Type B pancreatic cell (in vitro differentiated cells): ENCODE data around the gene BUB1B. TPM values are rescaled to one million over a fixed set of nuclear protein-coding genes. Genes with fewer than 3 reads are reported as not detected.

Source experiments
- DNase-seq: peaks from one replicate; pipeline ENCODE4 v3.0.0; 2021; ENCODE audit warnings: mixed read lengths; ENCODE audit not compliant: unreplicated experiment; ENCODE audit errors: extremely low spot score
- H3K27ac Mint-ChIP-seq: 2 replicates; pipeline ENCODE4 v1.8.0; 2021; ENCODE audit warnings: mild to moderate bottlenecking, mixed read lengths
- H3K27me3 Mint-ChIP-seq: 2 replicates; pipeline ENCODE4 v1.8.0; 2021; ENCODE audit warnings: mixed read lengths
- H3K36me3 Mint-ChIP-seq: 2 replicates; pipeline ENCODE4 v1.8.0; 2021; ENCODE audit warnings: mixed read lengths
- H3K4me1 Mint-ChIP-seq: one replicate; pipeline ENCODE4 v1.8.0; 2021; ENCODE audit warnings: mixed read lengths; ENCODE audit not compliant: unreplicated experiment
- H3K4me3 Mint-ChIP-seq: 2 replicates; pipeline ENCODE4 v1.8.0; 2021; ENCODE audit warnings: mild to moderate bottlenecking, mixed read lengths
- H3K9me3 Mint-ChIP-seq: 2 replicates; pipeline ENCODE4 v1.8.0; 2021; ENCODE audit warnings: mixed read lengths
- CTCF ChIP-seq: fragments of 200-600 bp; sonication (generic); conservative IDR thresholded peaks from 2 replicates; pipeline ENCODE4 v1.5.0; 2021; ENCODE audit warnings: antibody characterized with exemption, mild to moderate bottlenecking
- total RNA-seq: library from RNA; stranded (reverse); gene quantifications from 2 replicates; pipeline ENCODE4 v1.2.1, GENCODE V29; 2021; ENCODE audit warnings: low replicate concordance

The BUB1B gene
- total RNA-seq, 1 donor from 2014 or later: 69.5 TPM

GRCh38 chr15:40226736-40227135 is 65.9 kb downstream of the BUB1B start:
- Mint-ChIP-seq H3K9me3 (no peaks in the 10 kb centered on the region), H3K4me1 (no peaks in the 10 kb centered on the region), H3K36me3 (peaks cover 8% of the 10 kb centered on the region), H3K4me3 (no peak overlapping the region), H3K27ac (no peak overlapping the region), H3K27me3 (no peaks in the 10 kb centered on the region)
- DNase-seq: no peak
- TF ChIP-seq CTCF: no peak

- Mint-ChIP-seq H3K4me3 (no peak overlapping the region), H3K9me3 (no peaks in the 10 kb centered on the region), H3K4me1 (no peaks in the 10 kb centered on the region), H3K27ac (no peak overlapping the region), H3K27me3 (no peaks in the 10 kb centered on the region), H3K36me3 (peaks cover 8% of the 10 kb centered on the region)
- no peak for TF ChIP-seq CTCF
- no peak for DNase-seq
Measured at GRCh38 chr15:40229316-40229715, 68.4 kb downstream of the BUB1B start.

DNA sequence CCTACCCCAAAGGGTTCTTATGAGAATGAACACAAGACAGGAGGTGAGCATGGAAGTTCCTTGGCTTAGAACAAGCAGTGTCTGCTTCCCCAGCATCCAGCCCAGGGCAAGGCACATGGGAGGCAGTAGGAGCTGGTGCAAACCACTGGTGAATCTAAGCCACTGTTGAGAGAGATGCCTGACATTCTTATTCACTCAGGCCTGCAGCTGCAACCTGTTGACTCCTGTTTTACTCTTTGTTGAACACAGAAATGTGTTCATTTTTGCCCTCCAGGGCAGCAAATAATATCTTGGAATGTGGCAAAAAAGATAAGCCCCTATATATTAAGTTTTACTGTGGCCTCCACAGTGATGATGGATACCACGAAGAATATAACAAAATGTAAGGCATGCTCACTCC is 69.1 kb downstream of the BUB1B start:
- H3K27me3 Mint-ChIP-seq: no peaks in the 10 kb centered on the region
- H3K4me1 Mint-ChIP-seq: no peaks in the 10 kb centered on the region
- DNase-seq: no peak
- H3K9me3 Mint-ChIP-seq: no peaks in the 10 kb centered on the region
- no peak for TF ChIP-seq CTCF
- H3K27ac Mint-ChIP-seq: no peak overlapping the region
- peaks cover 8% of the 10 kb centered on the region for H3K36me3 Mint-ChIP-seq
- H3K4me3 Mint-ChIP-seq: no peak overlapping the region

GRCh38 chr15:40232625-40233070 is 71.8 kb downstream of the BUB1B start:
- no peak overlapping the region for H3K27ac Mint-ChIP-seq
- H3K27me3 Mint-ChIP-seq: peaks cover under 1% of the 10 kb centered on the region
- H3K9me3 Mint-ChIP-seq: no peaks in the 10 kb centered on the region
- H3K4me3 Mint-ChIP-seq: no peak overlapping the region
- peaks cover 4% of the 10 kb centered on the region for H3K36me3 Mint-ChIP-seq
- no peaks in the 10 kb centered on the region for H3K4me1 Mint-ChIP-seq
- no peak for TF ChIP-seq CTCF
- no peak for DNase-seq

DNA sequence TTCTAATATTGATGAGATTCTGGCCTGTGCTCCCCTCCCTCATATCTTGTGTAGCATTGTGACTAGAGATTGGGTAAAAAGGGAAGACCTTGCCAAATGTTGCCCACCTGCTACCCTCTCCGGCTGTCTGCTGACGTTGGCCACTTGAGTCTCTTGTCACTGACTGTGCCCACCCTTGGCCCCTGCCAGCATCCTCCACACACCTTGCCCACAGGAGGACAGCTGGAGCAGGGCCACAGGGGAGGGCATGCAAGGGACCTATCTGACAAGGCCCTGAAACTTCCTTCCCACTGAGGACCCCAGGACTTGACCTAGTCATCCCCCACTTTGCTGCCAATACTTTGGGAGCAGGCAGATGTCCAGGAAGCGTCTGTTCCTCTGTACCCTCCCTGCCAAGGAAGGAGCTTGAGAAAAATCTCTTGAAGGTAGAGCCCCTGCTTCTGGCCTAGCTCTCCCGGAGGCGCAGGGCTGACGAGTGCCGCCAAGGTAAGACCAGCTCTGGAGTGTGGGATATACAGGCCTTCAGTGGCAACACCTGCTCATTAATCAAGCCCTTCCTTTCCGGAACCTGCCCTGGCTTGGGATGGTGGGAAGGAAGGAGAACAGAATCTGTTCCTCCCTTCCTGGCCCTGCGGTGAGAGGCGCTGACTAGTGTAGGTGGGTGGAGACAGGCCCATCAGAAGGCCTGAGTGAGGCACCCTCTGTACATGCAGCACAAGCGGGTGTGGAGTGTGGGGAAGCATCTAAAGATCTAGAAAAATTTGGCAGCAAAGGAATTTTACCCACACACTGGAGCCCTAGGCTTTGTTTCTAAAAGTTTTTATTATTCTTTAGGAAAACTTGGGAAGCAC is 73.1 kb downstream of the BUB1B start:
- H3K4me1 Mint-ChIP-seq: no peaks in the 10 kb centered on the region
- H3K9me3 Mint-ChIP-seq: no peaks in the 10 kb centered on the region
- H3K27ac Mint-ChIP-seq: no peak overlapping the region
- no peak overlapping the region for H3K4me3 Mint-ChIP-seq
- H3K27me3 Mint-ChIP-seq: peaks cover 8% of the 10 kb centered on the region
- no peak for TF ChIP-seq CTCF
- H3K36me3 Mint-ChIP-seq: peaks cover 4% of the 10 kb centered on the region
- no peak for DNase-seq
